Upper lobe of left lung (tissue), 4 donors: Measurements from ENCODE around the gene THOC6.
"Not testable (repeated sequence)": the region's sequence is repeated elsewhere in the genome, so short reads cannot be mapped to it uniquely, and the experiment has no call there.

Experiments used
- CTCF ChIP-seq, 6 experiments: fragments of 450-650 bp in 4 of 6; fragments of 200-600 bp in 2 of 6; sonication (generic) in 2 of 6; IDR thresholded peaks; one replicate each; pipeline ENCODE4 v1.5.1; 2016 to 2019; ENCODE audit warnings: antibody characterized with exemption in 6 of 6
- POLR2A ChIP-seq, 4 donors: fragments of 450-650 bp; IDR thresholded peaks; one replicate each; pipeline ENCODE4 v1.5.1; 2016 to 2017; ENCODE audit warnings: antibody characterized with exemption in 4 of 4, mild to moderate bottlenecking in 2 of 4
- POLR2AphosphoS5 ChIP-seq, 2 donors: sonication (generic); formaldehyde crosslinking; IDR thresholded peaks; one replicate each; pipeline ENCODE4 v1.5.1; 2017; ENCODE audit warnings: antibody characterized with exemption in 2 of 2

- not testable (repeated sequence) for TF ChIP-seq CTCF, POLR2AphosphoS5, POLR2A (IDR thresholded peaks at IDR 0.05)
Observed at GRCh38 chr16:3072576-3073263, 48.9 kb downstream of the THOC6 start.
